ENCODE results near the gene HTR3D.

Gene HTR3D, protein sequence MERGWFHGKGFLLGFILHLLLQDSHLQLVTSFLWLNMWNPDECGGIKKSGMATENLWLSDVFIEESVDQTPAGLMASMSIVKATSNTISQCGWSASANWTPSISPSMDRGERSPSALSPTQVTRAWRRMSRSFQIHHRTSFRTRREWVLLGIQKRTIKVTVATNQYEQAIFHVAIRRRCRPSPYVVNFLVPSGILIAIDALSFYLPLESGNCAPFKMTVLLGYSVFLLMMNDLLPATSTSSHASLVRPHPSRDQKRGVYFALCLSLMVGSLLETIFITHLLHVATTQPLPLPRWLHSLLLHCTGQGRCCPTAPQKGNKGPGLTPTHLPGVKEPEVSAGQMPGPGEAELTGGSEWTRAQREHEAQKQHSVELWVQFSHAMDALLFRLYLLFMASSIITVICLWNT

DNA sequence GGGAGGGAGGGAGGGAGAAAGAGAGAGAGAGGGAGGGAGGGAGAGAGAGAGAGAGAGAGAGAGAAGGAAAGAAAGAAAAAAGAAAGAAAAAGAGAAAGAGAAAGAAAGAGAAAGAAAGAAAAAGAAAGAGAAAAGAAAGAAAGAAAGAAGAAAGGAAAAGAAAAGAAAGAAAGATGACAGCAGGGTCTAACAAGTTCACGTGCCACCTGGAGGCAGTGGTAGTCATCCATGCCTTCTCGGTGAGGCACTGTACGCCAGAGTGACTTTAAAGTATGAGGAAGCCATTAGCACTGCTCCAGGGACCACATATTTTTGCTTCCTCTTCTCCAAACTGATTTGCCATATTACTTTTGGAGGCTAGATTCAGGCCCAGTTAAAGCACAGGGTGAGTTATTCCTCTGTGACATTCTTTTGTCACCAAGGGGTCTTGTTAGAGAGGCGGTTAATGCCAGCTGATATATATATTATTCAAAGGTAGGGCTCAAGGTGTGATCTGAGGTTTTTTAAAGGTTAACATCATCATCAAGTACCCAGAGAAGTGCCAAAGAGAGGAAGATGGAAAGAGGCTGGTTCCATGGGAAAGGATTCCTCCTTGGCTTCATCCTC, at the start of gene HTR3D:
HTR3D (plus strand) TSS at position 556 of the 606 bp plus-strand sequence; CDS start at position 556, 0 bp downstream.
- TF ChIP-seq, protein P1, sequence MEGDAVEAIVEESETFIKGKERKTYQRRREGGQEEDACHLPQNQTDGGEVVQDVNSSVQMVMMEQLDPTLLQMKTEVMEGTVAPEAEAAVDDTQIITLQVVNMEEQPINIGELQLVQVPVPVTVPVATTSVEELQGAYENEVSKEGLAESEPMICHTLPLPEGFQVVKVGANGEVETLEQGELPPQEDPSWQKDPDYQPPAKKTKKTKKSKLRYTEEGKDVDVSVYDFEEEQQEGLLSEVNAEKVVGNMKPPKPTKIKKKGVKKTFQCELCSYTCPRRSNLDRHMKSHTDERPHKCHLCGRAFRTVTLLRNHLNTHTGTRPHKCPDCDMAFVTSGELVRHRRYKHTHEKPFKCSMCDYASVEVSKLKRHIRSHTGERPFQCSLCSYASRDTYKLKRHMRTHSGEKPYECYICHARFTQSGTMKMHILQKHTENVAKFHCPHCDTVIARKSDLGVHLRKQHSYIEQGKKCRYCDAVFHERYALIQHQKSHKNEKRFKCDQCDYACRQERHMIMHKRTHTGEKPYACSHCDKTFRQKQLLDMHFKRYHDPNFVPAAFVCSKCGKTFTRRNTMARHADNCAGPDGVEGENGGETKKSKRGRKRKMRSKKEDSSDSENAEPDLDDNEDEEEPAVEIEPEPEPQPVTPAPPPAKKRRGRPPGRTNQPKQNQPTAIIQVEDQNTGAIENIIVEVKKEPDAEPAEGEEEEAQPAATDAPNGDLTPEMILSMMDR (IDR thresholded peaks at IDR 0.05), result no peak
- H3K27me3 ChIP-seq, result no peaks in the 10 kb centered on the region
- H3K9me3 ChIP-seq, result no peaks in the 10 kb centered on the region
- intact Hi-C loops (cut with DNase I; ENCODE audit: low total_unique reads), result no loop called here
- H3K4me1 ChIP-seq, result no peaks in the 10 kb centered on the region
- no peak for DNase-seq
- no peak within 1 kb of the TSS for H3K27ac ChIP-seq
- no peaks in the 10 kb centered on the region for H3K36me3 ChIP-seq
- no peak within 1 kb of the TSS for H3K4me3 ChIP-seq

DNA sequence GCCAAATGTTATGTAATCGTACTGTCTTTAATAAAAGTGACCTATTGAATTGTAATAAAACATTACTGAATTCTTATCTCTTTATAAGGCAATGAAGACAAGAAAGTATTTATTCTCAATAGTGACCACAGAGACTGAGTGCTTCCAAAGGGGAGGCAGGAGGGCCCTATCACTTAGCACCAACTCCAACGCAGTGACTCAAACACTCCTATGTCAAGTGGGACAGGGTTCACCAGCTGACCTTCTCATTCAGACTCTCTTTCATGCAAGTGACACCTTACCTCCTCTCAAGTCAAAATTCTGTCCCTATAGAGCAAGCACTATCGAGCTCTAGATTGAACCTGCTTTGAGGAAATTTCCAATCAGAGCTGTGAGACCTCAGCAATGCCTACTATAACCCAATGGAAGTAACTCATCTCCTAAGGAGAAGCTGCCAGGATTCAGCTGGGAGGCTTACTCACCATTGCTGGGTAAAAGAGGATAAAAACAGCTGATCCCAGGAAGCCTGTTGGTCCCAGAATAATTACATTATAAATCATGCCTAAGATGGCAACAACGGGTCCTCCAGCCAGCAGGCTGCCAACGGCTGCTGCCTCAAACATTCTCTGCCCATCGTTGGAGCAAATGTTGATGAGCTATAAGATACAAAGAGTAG, 49.4 kb upstream of the HTR3D start:
- Histone ChIP-seq H3K27ac (no peak overlapping the region), H3K4me1 (no peaks in the 10 kb centered on the region), H3K4me3 (no peak overlapping the region), H3K27me3 (no peaks in the 10 kb centered on the region), H3K36me3 (peaks cover 43 to 86% (median 49%) of the 10 kb centered on the region in 3 donors), H3K9me3 (no peaks in the 10 kb centered on the region)
- intact Hi-C loops (cut with DNase I; ENCODE audit: low total_unique reads), result no loop called here
- DNase-seq, result no peak
- TF ChIP-seq, protein P1 (IDR thresholded peaks at IDR 0.05), result no peak

DNA sequence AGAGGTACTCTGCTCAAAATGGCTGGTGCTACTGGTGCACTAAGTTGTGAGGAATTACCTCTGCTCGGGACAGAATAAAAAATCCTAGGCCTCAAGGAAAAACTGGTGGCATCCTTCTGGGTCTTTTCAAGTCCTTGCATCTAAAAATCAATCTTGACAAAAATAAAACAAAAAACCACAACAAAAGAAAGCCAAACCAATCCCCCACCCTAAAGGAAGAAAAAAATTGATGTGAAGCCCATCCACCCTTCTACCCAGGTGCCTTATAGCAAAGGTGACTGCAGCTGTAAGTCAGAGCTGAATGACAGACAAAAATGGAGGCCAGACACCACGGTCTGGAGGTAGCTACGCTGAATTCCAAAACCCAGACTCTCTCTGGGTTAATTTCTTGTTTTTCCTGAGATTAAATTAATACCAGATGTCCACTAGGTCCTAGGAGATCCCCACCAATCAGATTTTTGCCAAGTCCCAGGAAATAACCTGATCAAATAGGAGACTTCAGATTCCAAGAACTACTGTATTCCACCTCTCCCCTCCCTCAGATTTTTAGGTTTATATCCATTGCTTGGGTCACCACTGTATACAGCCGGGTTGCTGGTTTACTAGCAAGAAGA, 47.3 kb upstream of the HTR3D start:
- Histone ChIP-seq H3K4me3 (no peak overlapping the region), H3K9me3 (no peaks in the 10 kb centered on the region), H3K4me1 (no peaks in the 10 kb centered on the region), H3K36me3 (peaks cover 50 to 88% (median 55%) of the 10 kb centered on the region in 3 donors), H3K27me3 (no peaks in the 10 kb centered on the region), H3K27ac (no peak overlapping the region)
- TF ChIP-seq, protein P1 (IDR thresholded peaks at IDR 0.05), result no peak
- intact Hi-C loops (cut with DNase I; ENCODE audit: low total_unique reads), result no loop called here
- DNase-seq, result no peak

DNA sequence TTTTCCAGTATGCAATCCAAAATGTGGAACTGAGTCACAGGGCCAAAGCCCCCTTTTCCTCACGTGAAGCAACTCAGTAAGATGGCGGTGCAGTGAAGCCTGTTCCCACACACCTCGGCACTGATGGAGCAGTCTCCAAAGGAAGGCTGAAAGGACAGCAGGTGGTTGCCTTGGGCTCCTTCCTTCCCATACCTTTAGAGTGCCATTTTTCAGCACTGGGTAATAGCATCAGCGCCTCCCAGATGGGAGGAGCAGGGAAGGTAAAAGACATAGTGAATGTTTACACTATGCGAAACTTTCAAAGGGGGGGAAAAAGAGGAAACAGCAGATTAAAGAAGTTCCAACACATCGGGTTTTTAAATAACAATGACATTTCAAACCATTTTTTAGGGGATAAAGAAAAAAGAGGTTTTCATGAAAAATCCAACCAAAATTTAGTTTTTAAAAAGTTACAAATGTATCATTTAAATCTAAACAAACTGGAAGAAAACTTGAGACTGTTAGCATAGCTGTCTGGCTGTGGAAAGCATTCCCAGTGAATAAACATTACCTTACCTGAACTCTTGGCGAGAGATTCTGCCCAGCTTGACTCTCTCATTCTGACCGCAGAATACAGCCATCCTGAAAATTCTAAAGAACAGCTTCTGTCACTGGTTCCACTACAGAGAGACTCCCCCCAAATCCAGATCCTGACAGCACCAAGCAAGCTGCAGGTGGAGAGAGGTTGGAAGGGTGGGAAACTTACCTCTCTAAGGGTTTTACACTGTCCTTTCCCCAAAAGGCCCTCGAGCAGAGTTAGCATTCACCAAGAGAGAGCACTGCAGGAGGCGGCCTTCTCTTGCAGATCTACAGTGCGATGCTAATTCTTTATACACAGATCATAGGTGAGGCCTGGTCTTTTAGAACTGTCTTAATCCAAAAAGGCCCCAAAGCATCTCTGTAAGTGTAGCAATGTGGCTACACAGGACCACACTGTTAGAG, 46.5 kb upstream of the HTR3D start:
- Histone ChIP-seq H3K4me1 (no peaks in the 10 kb centered on the region), H3K36me3 (peaks cover 45 to 82% (median 56%) of the 10 kb centered on the region in 3 donors), H3K4me3 (no peak overlapping the region), H3K27ac (no peak overlapping the region), H3K27me3 (no peaks in the 10 kb centered on the region), H3K9me3 (no peaks in the 10 kb centered on the region)
- no peak for DNase-seq
- intact Hi-C loops (cut with DNase I; ENCODE audit: low total_unique reads), result no loop called here
- TF ChIP-seq, protein P1 (IDR thresholded peaks at IDR 0.05), result no peak

All from tibial artery (tissue), 4 donors.